IPS DF 6.9 (cell line): ENCODE data around the gene PLAGL2.

Experiments used
- DNase-seq: peaks from one replicate; pipeline ENCODE4 v3.0.0-alpha.2; 2013; ENCODE audit warnings: low read depth, low spot score
- H3K27ac ChIP-seq: one replicate; pipeline ENCODE4 v1.5.1; 2013; ENCODE audit warnings: low read length, control low read depth
- H3K27me3 ChIP-seq: 2 replicates; pipeline ENCODE4 v1.6.1; 2013; ENCODE audit warnings: mild to moderate bottlenecking, low read length; ENCODE audit not compliant: control insufficient read depth, insufficient read depth
- H3K36me3 ChIP-seq: 2 replicates; pipeline ENCODE4 v1.6.1; 2013; ENCODE audit warnings: low read length; ENCODE audit not compliant: control insufficient read depth, insufficient read depth
- H3K4me1 ChIP-seq: 2 replicates; pipeline ENCODE4 v1.6.1; 2013; ENCODE audit warnings: low read length; ENCODE audit not compliant: control insufficient read depth, insufficient read depth
- H3K4me3 ChIP-seq: 2 replicates; pipeline ENCODE4 v1.5.1; 2013; ENCODE audit warnings: mild to moderate bottlenecking, low read length
- H3K9me3 ChIP-seq: 2 replicates; pipeline ENCODE4 v1.6.1; 2013; ENCODE audit warnings: low read length, inconsistent platforms; ENCODE audit not compliant: control insufficient read depth, insufficient read depth
- WGBS: extraction: QIAGEN DNeasy Blood & Tissue Kit; methylation state at CpG from one replicate; pipeline ENCODE4 v1.1.7; 2013; ENCODE audit warnings: mixed read lengths, missing lambda C conversion rate; ENCODE audit not compliant: insufficient read length, insufficient coverage; 5-methylcytosine and 5-hydroxymethylcytosine counted together

Gene PLAGL2

GRCh38 chr20:32215147-32215546 is 7.6 kb upstream of the PLAGL2 start:
- no CpG with 5 or more reads among the region's 8 CpGs for WGBS
- Histone ChIP-seq H3K36me3 (peaks cover 10% of the 10 kb centered on the region; the same call in 1 of the 2 replicates), H3K4me3 (no peak overlapping the region), H3K9me3 (no peaks in the 10 kb centered on the region), H3K27me3 (no peaks in the 10 kb centered on the region), H3K4me1 (no peaks in the 10 kb centered on the region), H3K27ac (no peak overlapping the region)
- DNase-seq = no peak

GRCh38 chr20:32213870-32214269 is 6.3 kb upstream of the PLAGL2 start:
- peaks cover 10% of the 10 kb centered on the region; the same call in 1 of the 2 replicates for H3K36me3 ChIP-seq

GRCh38 chr20:32209850-32210605 is 2.5 kb upstream of the PLAGL2 start:
- Histone ChIP-seq H3K4me3 (no peak overlapping the region), H3K9me3 (no peaks in the 10 kb centered on the region), H3K27ac (no peak overlapping the region), H3K36me3 (0 out of 2 replicates have a peak, but pooled peaks cover 2% of the 10 kb centered on the region), H3K27me3 (no peaks in the 10 kb centered on the region), H3K4me1 (peaks cover 3% of the 10 kb centered on the region)
- no peak for DNase-seq
- WGBS = no CpG with 5 or more reads among the region's 9 CpGs

More at GRCh38 chr20:32213870-32214269, 6.3 kb upstream of the PLAGL2 start:
- no peak overlapping the region for H3K27ac ChIP-seq
- H3K4me1 ChIP-seq = no peaks in the 10 kb centered on the region
- WGBS = no CpG with 5 or more reads among the region's 1 CpG
- H3K27me3 ChIP-seq = no peaks in the 10 kb centered on the region
- H3K4me3 ChIP-seq = no peak overlapping the region
- no peaks in the 10 kb centered on the region for H3K9me3 ChIP-seq
- no peak for DNase-seq

GRCh38 chr20:32208499-32209154 is 1.1 kb upstream of the PLAGL2 start:
- Histone ChIP-seq H3K9me3 (no peaks in the 10 kb centered on the region), H3K36me3 (0 out of 2 replicates have a peak, but pooled peaks cover 2% of the 10 kb centered on the region), H3K4me3 (peak overlapping the region; percentile 78; the same call in 1 of the 2 replicates), H3K27ac (no peak overlapping the region), H3K4me1 (peaks cover 3% of the 10 kb centered on the region), H3K27me3 (no peaks in the 10 kb centered on the region)
- no CpG with 5 or more reads among the region's 13 CpGs for WGBS
- no peak for DNase-seq

- Histone ChIP-seq H3K9me3 (no peaks in the 10 kb centered on the region), H3K4me3 (peak overlapping the region; percentile 78), H3K4me1 (peaks cover 3% of the 10 kb centered on the region), H3K36me3 (0 out of 2 replicates have a peak, but pooled peaks cover 2% of the 10 kb centered on the region), H3K27me3 (no peaks in the 10 kb centered on the region), H3K27ac (no peak overlapping the region)
- WGBS = no CpG with 5 or more reads among the region's 40 CpGs
- no peak for DNase-seq
Measured at GRCh38 chr20:32206760-32207625, 550 bp downstream of the PLAGL2 start.

GRCh38 chr20:32205843-32206759 is 1.4 kb downstream of the PLAGL2 start:
- H3K27ac ChIP-seq = no peak overlapping the region
- peaks cover 6% of the 10 kb centered on the region; the same call in 1 of the 2 replicates for H3K36me3 ChIP-seq
- peaks cover 3% of the 10 kb centered on the region for H3K4me1 ChIP-seq
- WGBS = no CpG with 5 or more reads among the region's 8 CpGs
- no peaks in the 10 kb centered on the region for H3K9me3 ChIP-seq
- DNase-seq = no peak
- no peaks in the 10 kb centered on the region for H3K27me3 ChIP-seq
- H3K4me3 ChIP-seq = peak overlapping the region; percentile 78; the same call in 1 of the 2 replicates

- Histone ChIP-seq H3K4me3 (no peak overlapping the region), H3K9me3 (no peaks in the 10 kb centered on the region), H3K36me3 (peaks cover 6% of the 10 kb centered on the region; the same call in 1 of the 2 replicates), H3K27ac (no peak overlapping the region), H3K4me1 (peaks cover 3% of the 10 kb centered on the region), H3K27me3 (no peaks in the 10 kb centered on the region)
- DNase-seq = no peak
- no CpG with 5 or more reads among the region's 5 CpGs for WGBS
Measured at GRCh38 chr20:32205110-32205842, 2.3 kb downstream of the PLAGL2 start.

- Histone ChIP-seq H3K9me3 (no peaks in the 10 kb centered on the region), H3K36me3 (peaks cover 10% of the 10 kb centered on the region; the same call in 1 of the 2 replicates), H3K27me3 (no peaks in the 10 kb centered on the region), H3K4me1 (peaks cover 3% of the 10 kb centered on the region), H3K4me3 (no peak overlapping the region), H3K27ac (no peak overlapping the region)
- no CpG with 5 or more reads among the region's 4 CpGs for WGBS
- DNase-seq = no peak
Measured at GRCh38 chr20:32204205-32205109, 3.1 kb downstream of the PLAGL2 start.
